DMS153 treated with DMSO at 0.1 percent for 48 hours (cell line): ENCODE results near the gene GRK2.

Experiments
- DNase-seq: peaks from one replicate; lab custom pipeline; 2025; ENCODE audit not compliant: unreplicated experiment; lab: John Stamatoyannopoulos, UW

The GRK2 gene

GRCh38 chr11:67293090-67293489, 26.8 kb downstream of the GRK2 start:
- DNase-seq = no peak

- no peak for DNase-seq
Observed at GRCh38 chr11:67295846-67296245, 29.6 kb downstream of the GRK2 start.

GRCh38 chr11:67298786-67299185, 32.5 kb downstream of the GRK2 start:
- no peak for DNase-seq

GRCh38 chr11:67299471-67300191, 33.4 kb downstream of the GRK2 start:
- DNase-seq = no peak

- no peak for DNase-seq
Observed at GRCh38 chr11:67300256-67300755, 34.0 kb downstream of the GRK2 start.

GRCh38 chr11:67300756-67301312, 34.6 kb downstream of the GRK2 start:
- no peak for DNase-seq

- no peak for DNase-seq
Observed at GRCh38 chr11:67301313-67301921, 35.1 kb downstream of the GRK2 start.

- peak; percentile 20 for DNase-seq
Observed at GRCh38 chr11:67301951-67302516, 35.8 kb downstream of the GRK2 start.

- no peak for DNase-seq
Observed at GRCh38 chr11:67302571-67303131, 36.4 kb downstream of the GRK2 start.

GRCh38 chr11:67303132-67303834, 37.0 kb downstream of the GRK2 start, which contains the start of gene SSH3:
TSS of gene SSH3 (plus strand) at chr11:67303530. CDS start at chr11:67303626, 96 bp downstream.
- peak; percentile 52 for DNase-seq

- DNase-seq = no peak
Observed at GRCh38 chr11:67303835-67304411, 37.6 kb downstream of the GRK2 start.

- DNase-seq = no peak
Observed at GRCh38 chr11:67304511-67305113, 38.3 kb downstream of the GRK2 start.

- DNase-seq = no peak
Observed at GRCh38 chr11:67306769-67307544, 40.7 kb downstream of the GRK2 start.

GRCh38 chr11:67307545-67308001, 41.3 kb downstream of the GRK2 start:
- no peak for DNase-seq

GRCh38 chr11:67308031-67308866, 42.0 kb downstream of the GRK2 start:
- DNase-seq = no peak

GRCh38 chr11:67309166-67309565, 42.9 kb downstream of the GRK2 start:
- DNase-seq = no peak

GRCh38 chr11:67309661-67310061, 43.4 kb downstream of the GRK2 start:
- no peak for DNase-seq
